HG02938 (cell line): Measurements from ENCODE around the gene ADH6.
"Not testable (repeated sequence)": the region's sequence is repeated elsewhere in the genome, so short reads cannot be mapped to it uniquely, and the experiment has no call there.

ENCODE experiments used
- ATAC-seq: cut with Tn5 transposase; IDR thresholded peaks from one replicate; pipeline ENCODE4 v1.9.1; 2021; ENCODE audit warnings: mild to moderate bottlenecking, moderate library complexity; ENCODE audit not compliant: unreplicated experiment

ADH6 gene

DNA sequence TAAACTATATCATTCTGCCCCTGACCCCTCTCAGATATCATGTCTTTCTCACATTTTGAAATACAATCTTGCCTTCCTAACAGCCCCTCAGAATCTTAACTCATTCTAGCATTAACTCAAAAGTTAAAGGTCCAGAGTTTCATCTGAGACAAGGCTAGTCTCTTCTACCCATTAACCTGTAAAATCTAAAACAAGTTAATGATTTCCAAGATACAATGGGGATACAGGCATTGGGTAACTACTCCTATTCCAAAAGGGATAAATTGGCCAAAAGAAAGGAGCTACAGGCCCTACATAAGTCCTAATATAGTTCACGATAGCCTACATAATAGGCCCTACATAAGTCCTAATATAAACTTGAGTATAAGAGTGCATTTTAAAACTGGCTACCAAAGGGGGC lies 18.9 kb downstream of the ADH6 start:
- no peak for ATAC-seq

DNA sequence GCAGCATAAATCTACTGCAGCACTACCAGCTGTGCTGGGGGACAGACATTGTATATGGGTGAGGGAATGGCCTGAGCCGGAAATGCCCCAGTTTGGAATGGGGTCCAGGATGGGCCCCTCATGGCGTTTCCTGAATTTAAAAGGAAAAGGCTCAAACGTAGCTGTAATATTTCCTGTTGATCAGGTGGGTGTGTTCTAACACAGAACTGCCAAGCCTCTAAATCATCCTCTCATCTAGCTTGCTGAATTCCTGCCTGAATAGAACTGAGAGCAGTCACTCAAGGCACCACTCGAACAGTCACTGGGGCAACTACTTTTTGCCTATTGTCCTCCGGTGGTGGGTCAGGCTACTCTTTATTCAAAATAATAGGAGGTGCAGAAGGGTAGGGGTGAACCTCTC lies 28.7 kb downstream of the ADH6 start:
- no peak for ATAC-seq

- not testable (repeated sequence) for ATAC-seq
Observed at GRCh38 chr4:99189900-99190299, 29.1 kb downstream of the ADH6 start.

DNA sequence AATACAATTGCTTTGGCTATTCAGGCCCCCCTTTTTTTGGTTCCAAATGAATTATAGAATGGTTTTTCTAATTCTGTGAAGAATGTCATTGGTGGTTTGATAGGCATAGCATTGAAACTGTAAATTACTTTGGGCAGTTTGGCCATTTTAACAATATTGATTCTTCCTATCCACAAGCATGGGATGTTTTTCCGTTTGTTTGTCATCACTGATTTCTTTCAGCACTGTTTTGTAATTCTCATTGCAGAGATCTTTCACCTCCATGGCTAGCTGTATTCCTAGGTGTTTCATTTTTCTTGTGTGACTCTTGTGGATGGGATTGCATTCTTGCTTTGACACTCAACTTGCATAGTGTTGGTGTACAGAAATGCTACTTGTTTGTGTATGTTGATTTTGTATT lies 33.0 kb downstream of the ADH6 start:
- ATAC-seq = no peak

DNA sequence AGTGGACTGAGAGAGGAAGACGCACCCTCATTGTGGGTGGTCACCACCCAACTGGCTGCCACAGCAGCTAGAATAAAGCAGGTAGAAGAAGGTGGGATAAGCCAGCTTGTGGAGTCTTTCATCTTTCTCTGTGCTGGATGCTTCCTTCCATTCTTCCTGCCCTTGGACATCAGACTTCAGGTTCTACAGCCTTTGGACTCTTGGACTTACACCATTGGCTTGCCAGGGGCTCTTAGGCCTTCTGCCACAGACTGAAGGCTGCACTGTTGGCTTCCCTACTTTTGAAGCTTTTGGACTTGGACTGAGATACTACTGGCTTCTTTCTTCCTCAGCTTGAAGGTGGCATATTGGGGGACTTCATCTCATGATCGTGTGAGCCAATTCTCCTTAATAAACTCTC lies 33.5 kb downstream of the ADH6 start:
- no peak for ATAC-seq

DNA sequence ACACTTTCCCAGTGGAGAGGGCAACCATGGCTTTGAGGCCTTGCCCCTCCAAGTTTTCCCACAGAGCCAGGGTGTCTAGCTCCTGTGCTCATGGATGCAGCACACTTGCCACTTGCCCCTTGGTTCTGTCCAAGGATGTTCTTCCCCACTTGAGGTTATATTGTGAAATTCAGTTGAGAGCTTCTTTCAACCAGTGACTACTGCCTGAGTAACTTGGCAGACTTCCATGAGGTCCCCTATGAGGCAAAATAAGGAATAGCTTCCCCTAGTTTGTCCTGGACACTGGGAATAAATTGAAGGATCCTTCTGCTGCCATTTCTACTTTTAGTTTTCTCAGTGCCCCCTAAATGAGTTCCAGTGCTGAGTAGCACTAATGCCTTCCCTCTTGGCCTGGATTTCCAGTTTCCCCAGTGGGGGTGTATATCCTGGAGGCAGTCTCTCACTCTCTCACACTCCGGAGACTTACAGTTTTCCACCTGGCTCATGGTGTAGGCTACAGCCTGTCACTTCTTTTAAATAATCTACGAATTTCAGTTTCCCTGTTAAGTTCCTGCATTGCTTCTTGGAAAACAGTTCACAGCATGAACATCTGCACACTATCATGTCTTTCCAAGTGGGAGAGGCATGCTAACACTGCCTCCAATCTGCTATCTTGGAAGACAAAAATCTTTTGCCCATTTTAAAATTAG lies 38.5 kb downstream of the ADH6 start:
- no peak for ATAC-seq

DNA sequence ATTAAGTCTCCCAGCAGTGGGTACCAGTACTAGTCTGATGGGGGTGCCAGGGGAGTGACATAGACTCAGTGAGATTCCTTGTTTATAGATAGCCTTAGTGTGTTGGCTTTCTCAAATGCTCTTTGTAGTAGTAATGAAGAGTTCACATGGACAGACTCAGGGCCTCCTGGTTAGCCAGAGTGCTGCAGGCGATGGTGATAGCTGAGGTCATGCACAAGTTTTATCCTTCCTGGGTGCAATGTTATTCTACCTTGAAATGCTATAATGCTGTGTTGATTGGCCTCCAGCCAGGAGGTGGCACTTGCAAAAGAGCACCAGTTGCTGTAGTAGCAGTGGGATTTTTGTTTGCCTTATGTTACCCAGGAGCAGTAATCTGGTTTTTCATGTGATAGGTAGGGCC lies 39.4 kb downstream of the ADH6 start:
- no peak for ATAC-seq

- ATAC-seq = no peak
Observed at GRCh38 chr4:99179178-99179577, 39.9 kb downstream of the ADH6 start.

DNA sequence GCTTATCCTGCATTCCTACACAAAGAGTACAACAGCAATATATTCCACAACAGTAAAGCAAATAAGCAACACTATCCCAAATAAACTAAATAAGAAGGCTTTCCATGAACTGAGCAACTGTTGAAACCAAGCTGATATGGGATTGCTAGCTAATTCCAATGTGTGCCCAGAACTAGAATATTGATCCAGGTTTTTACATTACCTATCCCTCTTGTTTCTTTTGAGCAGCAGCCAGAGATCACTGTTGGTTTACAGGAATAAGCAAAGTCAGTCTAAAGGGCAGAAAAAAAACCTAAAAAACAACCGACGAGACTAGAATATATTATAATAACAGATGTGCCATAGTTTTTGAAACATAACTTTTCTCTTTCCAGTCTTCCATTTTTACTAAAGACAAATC lies 52.5 kb downstream of the ADH6 start:
- no peak for ATAC-seq

DNA sequence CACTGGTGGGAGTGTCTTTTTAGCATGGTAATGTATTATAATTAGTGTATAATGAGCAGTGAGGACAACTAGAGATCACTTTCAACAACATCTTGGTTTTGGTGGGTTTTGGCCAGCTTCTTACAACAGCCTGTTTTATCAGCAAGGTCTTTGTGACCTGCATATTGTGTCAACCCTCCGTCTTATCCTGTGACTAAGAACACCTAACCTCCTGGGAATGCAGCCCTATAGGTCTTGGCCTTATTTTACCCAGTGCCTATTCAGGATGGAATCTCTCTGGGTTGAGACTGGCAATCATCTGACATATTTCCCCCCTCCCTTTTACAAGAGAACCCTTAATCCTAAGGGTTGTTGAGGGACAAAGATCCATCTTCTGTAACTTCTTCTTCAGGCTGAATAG lies 53.1 kb downstream of the ADH6 start:
- no peak for ATAC-seq

DNA sequence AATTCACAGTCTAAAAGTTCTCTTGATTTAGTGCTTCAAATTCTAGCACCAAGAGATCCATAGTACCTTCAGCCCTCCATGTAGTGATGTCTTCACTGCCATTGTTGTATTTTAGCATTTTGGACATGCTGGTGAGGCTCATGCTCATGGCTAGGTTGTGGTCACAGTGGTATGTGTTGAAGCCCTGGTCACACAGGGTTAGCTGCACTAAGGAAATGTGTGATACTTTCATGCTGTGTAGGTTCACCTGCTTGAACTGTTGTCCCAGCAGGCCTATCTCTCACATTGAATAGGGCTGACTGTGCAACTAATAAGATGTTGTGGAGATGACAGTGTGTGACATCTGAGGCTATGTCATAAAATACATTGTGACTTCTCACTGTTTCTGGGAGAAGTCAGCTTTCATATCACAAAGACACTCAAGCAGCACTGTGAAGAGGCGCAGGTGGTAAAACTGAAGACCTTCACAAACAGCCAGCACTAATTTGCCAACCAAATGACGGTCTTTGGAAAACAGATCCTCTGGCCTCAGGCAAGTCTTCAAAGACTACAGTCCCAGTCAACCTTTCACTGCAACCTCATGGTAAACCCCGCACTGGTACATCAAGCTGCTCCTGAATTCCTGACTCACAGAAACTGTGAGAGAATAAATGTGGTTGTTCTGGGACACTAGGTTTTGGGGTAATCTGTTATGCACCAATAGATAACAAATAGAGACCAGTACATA lies 57.5 kb downstream of the ADH6 start:
- ATAC-seq = no peak

DNA sequence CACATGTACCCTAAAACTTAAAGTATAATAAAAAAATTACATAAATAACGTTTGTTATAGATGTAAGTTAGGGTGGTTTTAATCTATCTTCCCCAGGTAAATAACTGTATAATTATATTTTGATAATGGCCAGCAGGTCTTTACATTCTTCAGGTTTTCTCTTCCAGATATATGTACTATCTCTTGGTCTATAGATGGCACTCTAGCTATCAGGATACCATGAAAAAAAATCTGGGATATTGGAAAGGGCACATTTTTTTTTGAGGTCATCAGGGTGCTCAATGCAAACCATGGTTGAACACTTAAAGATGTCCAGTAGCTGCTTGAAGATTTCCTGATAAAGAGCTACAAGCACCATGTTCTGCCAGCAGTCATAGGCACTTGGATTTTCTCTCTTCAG lies 59.3 kb downstream of the ADH6 start:
- no peak for ATAC-seq

DNA sequence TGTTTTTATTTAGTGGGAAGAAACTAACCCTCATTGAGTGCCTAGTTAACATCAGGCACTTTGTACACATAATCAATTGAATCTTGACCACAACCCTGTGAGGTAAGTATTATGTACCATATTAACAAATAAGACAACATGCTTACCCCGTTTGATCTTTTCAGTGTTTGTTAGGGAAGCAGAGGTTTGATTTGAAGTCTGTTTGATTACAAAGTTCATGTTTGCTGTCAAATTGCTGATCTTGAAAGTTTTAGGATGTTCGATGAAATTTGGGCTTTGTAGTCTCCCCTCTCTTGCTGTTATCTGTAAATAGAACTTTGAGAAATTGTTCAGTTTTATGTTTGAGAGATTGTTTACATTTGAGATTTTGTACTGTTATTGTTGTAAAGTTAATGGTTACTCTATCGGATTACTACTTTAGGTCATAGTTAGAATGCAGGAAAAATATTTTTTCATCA lies 61.5 kb downstream of the ADH6 start:
- no peak for ATAC-seq

DNA sequence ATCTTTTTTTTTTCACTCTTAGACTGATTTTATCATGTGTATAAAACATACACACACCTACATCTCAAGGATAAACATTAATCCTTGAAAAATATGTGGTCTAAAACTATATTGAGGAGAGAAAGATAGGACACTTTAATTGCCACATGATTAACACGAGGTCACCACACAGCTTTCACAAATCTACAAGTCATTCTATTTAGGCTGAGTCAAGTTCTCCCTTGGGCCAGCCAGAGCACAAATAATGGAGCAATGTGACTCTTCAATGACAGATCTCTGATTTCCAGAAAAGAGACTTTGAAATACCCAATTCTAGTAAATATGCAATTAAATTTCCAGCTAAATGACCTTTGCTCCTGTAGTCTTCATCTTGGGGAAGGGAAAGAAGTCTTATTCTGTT lies 62.1 kb downstream of the ADH6 start:
- no peak for ATAC-seq

GRCh38 chr4:99154658-99155342 lies 64.2 kb downstream of the ADH6 start:
- ATAC-seq = no peak
